MV-4-11 (cell line): ENCODE results near the gene AUP1.

Source experiments
- DNase-seq: peaks from one replicate; lab custom pipeline; 2025; lab: John Stamatoyannopoulos, UW

Gene AUP1

GRCh38 chr2:74556831-74557370, 27.4 kb upstream of the AUP1 start:
- DNase-seq = no peak

DNA sequence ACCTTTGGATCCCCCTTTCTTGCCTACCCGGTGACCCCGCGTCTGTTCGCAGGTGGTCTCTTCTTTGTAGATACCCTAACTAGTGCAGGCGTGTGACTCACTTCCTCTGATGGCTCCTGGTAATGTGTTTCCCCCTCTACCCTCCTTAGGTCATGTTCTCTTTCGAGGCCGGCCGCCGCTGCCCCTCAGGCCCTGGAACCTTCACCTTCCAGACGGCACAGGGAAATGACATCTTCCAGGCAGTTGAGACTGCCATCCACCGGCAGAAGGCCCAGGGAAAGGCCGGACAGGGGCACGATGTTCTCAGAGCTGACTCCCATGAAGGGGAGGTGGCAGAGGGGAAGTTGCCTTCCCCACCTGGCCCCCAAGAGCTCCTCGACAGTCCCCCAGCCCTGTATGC, 26.7 kb upstream of the AUP1 start:
- DNase-seq = no peak

- DNase-seq = peak; percentile 43
These were observed 26.2 kb upstream of the AUP1 start for GRCh38 chr2:74555610-74556103.

- DNase-seq = peak; percentile 23
These were observed 25.5 kb upstream of the AUP1 start for GRCh38 chr2:74554820-74555531.

GRCh38 chr2:74553892-74554819, 24.6 kb upstream of the AUP1 start, which contains the start of the genes DOK1 and LOXL3:
TSS of gene DOK1 (plus strand) at chr2:74554720. CDS start at chr2:74554755, 35 bp downstream.
TSS of gene LOXL3 (minus strand) at chr2:74553942. CDS start at chr2:74552634, 1,308 bp downstream.
- DNase-seq = peak; percentile 66

GRCh38 chr2:74552914-74553811, 23.7 kb upstream of the AUP1 start:
- DNase-seq = no peak

DNA sequence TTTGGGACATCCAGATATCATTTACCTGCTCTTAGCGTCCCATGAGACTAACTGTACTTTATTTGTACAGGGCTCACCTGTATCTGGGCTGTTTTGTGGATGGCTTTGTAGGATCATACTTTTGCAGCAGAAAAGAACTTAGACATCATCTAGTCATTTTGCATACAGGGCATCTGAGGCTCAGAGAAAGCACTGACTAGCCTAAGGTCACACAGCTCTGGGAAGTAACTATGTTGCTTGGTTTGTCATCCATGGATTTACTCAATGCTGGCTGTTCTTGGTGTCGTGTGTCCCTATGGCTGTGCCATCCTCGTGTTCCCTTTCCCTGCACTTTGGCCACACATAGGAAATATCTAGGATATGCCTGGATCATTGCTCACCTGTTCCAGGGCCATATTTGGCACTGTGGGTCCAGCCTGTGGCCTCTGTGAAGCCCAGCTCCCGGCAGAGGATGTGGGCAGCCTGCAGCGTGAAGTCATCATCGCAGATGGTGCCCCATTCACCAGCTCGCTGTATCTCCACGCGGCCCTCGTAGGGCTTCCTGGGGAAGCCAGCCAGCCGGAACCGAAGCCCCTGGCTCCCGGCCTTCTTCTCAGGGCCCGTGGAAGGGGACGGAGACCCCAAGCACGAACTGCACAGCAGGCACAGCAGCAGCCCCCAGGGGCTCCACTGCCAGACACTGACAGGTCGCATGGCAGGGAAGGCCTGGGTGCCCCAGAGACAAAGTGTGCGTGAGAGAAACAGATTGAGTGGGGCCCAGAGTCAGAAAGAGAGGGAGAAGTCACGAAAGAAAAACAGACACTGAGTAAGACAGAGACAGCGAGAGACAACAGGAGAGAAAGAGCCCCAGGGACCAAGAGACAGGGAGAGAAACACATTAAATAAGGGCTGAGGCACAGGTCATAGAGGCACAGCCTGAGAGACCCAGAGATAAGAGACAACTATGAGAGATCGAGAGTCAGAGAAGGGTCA, 22.7 kb upstream of the AUP1 start:
- DNase-seq = no peak

DNA sequence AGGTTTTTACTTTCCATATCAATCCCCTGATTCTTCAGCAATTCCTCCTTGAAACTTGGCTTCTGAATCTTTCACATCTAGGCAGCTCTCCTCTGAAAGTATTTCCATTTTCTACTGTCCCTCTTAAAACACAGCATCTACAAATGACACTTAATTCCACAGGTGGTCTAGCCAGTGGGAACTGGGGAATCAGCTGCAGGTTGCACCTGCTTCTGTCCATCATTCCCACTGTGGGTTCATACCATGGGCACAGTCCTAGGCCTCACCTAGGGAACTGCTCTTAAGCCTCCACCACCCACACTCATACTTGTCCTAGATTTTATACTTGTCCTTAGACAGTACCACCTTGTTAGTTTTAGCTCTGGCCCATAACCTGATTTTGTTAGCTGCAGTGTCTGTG, 22.0 kb upstream of the AUP1 start:
- no peak for DNase-seq

DNA sequence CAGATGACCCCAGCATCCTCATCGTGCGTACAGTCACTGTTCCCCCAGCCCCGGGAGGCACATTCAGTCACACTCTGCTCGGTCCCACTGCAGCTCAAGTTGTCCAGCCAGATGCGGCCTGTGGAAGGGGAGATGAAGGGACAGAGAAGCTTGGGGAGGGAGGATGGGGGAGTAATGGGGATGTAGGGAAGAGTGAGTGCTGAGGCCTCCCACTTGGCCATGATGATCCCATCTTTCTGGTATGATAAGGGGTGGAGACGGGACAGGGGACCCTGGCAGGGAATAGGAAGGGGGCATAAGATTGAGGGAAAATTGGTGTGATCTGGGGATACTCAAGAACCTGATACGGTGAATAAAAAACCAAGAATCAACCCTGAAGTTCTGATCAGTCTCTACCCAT, 20.7 kb upstream of the AUP1 start:
- no peak for DNase-seq

DNA sequence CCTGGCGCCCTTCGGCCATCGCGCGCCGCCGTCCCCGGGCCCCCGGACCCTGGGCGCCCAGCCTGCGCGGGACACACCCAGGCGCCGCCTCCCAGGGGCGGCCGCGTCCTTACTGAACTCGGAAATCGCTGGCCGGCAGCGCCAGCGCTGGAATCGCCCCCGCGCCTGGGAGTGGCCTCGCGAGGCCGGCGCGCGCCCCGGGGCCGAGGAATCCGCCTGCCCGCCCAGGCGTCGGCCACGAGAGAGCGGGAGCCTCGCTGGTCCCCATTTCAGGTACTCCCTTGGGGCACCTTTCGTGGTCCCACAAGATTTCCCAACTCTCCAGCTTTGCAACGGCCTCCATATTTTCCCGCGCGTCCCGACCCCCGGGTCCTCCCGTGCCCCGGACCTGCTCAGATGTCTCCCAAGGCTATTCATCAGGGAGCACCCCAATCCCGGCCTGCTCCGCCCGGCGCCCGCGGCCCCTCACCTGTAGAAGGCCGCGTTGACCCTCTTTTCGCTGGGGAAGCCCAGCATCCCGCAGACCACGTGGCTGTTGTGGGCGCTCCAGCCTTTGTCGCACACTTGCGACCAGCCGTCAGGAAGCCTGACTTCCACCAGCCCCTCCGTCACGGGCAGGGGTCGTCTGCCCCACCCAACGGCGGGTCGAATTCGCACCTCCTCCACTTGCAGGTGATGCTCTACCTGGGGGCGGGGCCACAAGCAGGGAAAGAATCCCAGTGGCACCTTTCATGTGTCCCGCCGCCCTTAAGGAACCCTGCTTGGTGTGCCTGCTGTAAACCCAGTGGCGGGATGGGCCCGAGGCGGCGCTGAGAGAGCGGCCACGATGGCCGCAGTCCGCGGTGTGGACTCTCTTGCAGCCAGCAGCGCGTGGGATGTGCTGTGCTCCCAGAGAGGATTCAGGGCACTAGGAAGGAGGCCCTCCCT, 19.7 kb upstream of the AUP1 start:
- DNase-seq = peak; percentile 24

- no peak for DNase-seq
These were observed 18.9 kb upstream of the AUP1 start for GRCh38 chr2:74548285-74548899.

DNA sequence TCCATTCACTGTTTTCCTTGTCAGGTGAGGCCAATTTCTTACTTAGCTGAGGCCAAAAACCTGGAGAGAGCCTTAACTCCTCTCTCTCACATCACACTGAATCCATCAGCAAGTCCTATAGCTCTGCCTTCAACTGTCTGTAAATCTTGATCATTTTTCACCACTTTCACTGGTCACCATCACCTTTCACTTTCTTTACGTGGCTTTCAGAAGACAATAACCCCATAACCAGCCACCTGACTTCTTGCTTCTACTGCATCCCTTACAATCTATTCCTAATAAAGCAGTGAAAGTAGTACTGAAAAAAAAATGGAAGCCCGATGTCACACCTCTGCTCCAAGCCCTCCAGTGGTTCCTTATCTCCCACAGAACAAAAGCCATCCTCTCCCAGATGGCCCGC, 16.5 kb upstream of the AUP1 start:
- no peak for DNase-seq

DNA sequence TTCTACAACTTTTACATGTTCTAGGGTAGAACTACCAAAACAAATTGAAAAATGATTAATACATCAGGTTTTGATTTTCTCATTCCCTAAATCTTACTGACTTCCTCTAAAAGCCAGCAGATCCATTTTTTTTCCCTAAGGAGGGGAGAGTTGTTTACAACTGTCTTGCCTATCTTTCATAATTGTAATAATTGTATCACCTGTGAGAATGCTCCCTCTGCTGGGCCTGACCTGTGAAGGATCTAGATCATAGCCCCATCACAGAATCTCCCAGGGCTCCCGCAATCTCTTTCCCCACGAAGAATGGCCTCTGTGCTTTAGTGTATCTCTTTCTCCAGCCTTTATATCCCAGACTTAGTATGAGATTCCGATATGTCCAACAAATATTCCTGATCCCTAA, 15.1 kb upstream of the AUP1 start:
- DNase-seq = no peak

- no peak for DNase-seq
These were observed 13.5 kb upstream of the AUP1 start for GRCh38 chr2:74542978-74543377.

- DNase-seq = no peak
These were observed 10.8 kb upstream of the AUP1 start for GRCh38 chr2:74540291-74540690.

DNA sequence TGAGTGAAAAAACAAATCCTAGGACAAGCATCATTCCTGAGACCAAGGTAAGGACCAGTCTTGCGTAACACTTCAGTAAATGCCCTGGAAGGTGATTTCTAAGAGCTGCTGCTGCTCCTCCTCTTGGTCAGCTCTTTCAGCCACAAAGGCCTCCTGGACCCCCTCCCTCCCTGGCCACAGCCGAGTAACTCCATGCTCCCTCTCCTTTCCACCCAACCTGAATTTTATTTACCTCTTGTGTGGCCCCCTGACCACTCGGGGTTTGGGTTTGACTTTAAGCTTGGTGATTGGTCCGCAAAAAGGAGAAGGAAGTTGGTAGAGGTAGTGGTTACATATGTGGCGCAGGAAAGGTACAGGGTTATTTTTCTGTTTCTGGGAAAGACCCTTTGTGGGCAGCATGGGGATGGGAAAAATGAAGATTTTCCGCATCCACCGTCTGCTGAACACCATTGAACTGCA, 9.4 kb upstream of the AUP1 start:
- DNase-seq = no peak

- DNase-seq = no peak
These were observed 7.6 kb upstream of the AUP1 start for GRCh38 chr2:74537140-74537539.

- DNase-seq = no peak
These were observed 6.9 kb upstream of the AUP1 start for GRCh38 chr2:74536166-74536950.
